ENCODE data around the gene MYL12B.
"Not testable (repeated sequence)": the region's sequence is repeated elsewhere in the genome, so short reads cannot be mapped to it uniquely, and the experiment has no call there.

GRCh38 chr18:3315344-3315743 is 53.4 kb downstream of the MYL12B start:
- not testable (repeated sequence) for TF ChIP-seq YY1 (IDR thresholded peaks at IDR 0.05; ENCODE audit: low read depth, low read length); JUND (IDR thresholded peaks at IDR 0.05; ENCODE audit: low read length); CTCF (IDR thresholded peaks at IDR 0.05; ENCODE audit: control extremely low read depth in 1 of 3, insufficient read depth in 1 of 3, low read depth in 1 of 3, low read length in 3 of 3); EZH2 (IDR thresholded peaks at IDR 0.05; ENCODE audit: low read depth, low read length, severe bottlenecking); EP300 (IDR thresholded peaks at IDR 0.05; ENCODE audit: borderline replicate concordance in 1 of 2, low read depth in 2 of 2, low read length in 2 of 2); PHF8 (conservative IDR thresholded peaks at IDR 0.05; ENCODE audit: low read depth, low read length); RAD21 (IDR thresholded peaks at IDR 0.05 in 1 of 2, conservative IDR thresholded peaks at IDR 0.05 in 1 of 2; ENCODE audit: low read depth in 2 of 2, low read length in 2 of 2)

Data from H1 (cell line).